Skeletal muscle tissue (tissue), 4 donors: ENCODE data around the gene MEGF11. TPM values are rescaled to one million over a fixed set of nuclear protein-coding genes. Genes with fewer than 3 reads are reported as not detected.

Experiments used
- H3K27ac ChIP-seq: one replicate; pipeline ENCODE4 v1.7.0; 2013; ENCODE audit warnings: mild to moderate bottlenecking, low read depth, low read length, inconsistent platforms
- H3K27me3 ChIP-seq, 3 donors: one replicate each; pipeline ENCODE4 v1.7.0; 2013; ENCODE audit warnings: low read length in 3 of 3; ENCODE audit not compliant: control insufficient read depth in 3 of 3, insufficient read depth in 3 of 3
- H3K36me3 ChIP-seq, 3 donors: one replicate each; pipeline ENCODE4 v1.7.0; 2013; ENCODE audit warnings: low read length in 3 of 3; ENCODE audit not compliant: control insufficient read depth in 3 of 3, insufficient read depth in 3 of 3
- H3K4me1 ChIP-seq, 3 donors: one replicate each; pipeline ENCODE4 v1.7.0; 2013; ENCODE audit warnings: low read length in 3 of 3, mild to moderate bottlenecking in 3 of 3; ENCODE audit not compliant: control insufficient read depth in 3 of 3, insufficient read depth in 3 of 3
- H3K4me3 ChIP-seq, 3 donors: one replicate each; pipeline ENCODE4 v1.7.0; 2013; ENCODE audit warnings: low read length in 3 of 3
- H3K9ac ChIP-seq, 3 donors: one replicate each; pipeline ENCODE4 v1.7.0; 2013; ENCODE audit warnings: low read length in 3 of 3, mild to moderate bottlenecking in 3 of 3, moderate library complexity in 2 of 3, low read depth in 1 of 3
- H3K9me3 ChIP-seq, 3 donors: one replicate each; pipeline ENCODE4 v1.7.0; 2013; ENCODE audit warnings: low read length in 3 of 3; ENCODE audit not compliant: control insufficient read depth in 3 of 3
- total RNA-seq: library from RNA; depleted of rRNA; stranded (reverse); fragments of >200 nt; gene quantifications from one replicate; pipeline ENCODE4 v1.2.3, GENCODE V29; 2014
- donor health status: Osteomylitis.

Gene MEGF11
- total RNA-seq, 1 donor from 2014 or later, result 0.52 TPM

- Histone ChIP-seq H3K4me3 (no peak overlapping the region), H3K9me3 (no peaks in the 10 kb centered on the region), H3K9ac (no peak overlapping the region), H3K27ac (no peak overlapping the region), H3K36me3 (no peaks in the 10 kb centered on the region), H3K4me1 (no peaks in the 10 kb centered on the region), H3K27me3 (peaks cover 10 to 37% (median 33%) of the 10 kb centered on the region in 3 donors)
Measured at GRCh38 chr15:66184936-66185790, 68.4 kb downstream of the MEGF11 start.

- Histone ChIP-seq H3K4me3 (no peak overlapping the region), H3K9me3 (no peaks in the 10 kb centered on the region), H3K9ac (no peak overlapping the region), H3K27me3 (peaks cover 10 to 39% (median 33%) of the 10 kb centered on the region in 3 donors), H3K27ac (no peak overlapping the region), H3K36me3 (no peaks in the 10 kb centered on the region), H3K4me1 (no peaks in the 10 kb centered on the region)
Measured at GRCh38 chr15:66184492-66184891, 69.1 kb downstream of the MEGF11 start.

GRCh38 chr15:66180531-66181097, 72.9 kb downstream of the MEGF11 start:
- Histone ChIP-seq H3K9ac (no peak overlapping the region), H3K9me3 (no peaks in the 10 kb centered on the region), H3K27me3 (peaks cover 10 to 28% (median 27%) of the 10 kb centered on the region in 3 donors), H3K4me3 (no peak overlapping the region), H3K27ac (no peak overlapping the region), H3K36me3 (no peaks in the 10 kb centered on the region), H3K4me1 (no peaks in the 10 kb centered on the region)

DNA sequence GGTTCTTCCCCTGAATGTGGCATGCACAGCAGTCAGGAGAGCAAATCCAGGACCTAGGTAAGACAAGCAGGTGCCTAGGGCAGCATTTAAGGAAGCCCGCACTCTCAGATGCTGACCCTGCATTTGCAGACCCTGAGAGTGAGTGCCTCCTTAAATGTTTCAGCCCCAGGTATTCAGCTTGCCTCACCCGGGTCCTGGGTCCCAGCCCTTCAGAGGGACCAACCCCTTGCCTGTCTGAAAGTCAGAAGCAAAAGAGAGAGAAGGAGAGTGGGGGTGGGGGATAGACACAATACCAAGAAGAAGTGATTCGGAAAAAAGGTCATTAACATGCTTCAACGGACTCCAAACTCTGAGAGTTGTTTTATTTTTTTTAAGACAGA, 75.0 kb downstream of the MEGF11 start:
- H3K4me3 ChIP-seq, result no peak overlapping the region
- peaks cover 0 to 23% (median 13%) of the 10 kb centered on the region in 3 donors for H3K27me3 ChIP-seq
- H3K27ac ChIP-seq, result no peak overlapping the region

GRCh38 chr15:66172324-66172980, 81.1 kb downstream of the MEGF11 start:
- no peaks in the 10 kb centered on the region for H3K4me1 ChIP-seq
- H3K9ac ChIP-seq, result no peak overlapping the region
- peaks cover 0 to 22% (median 13%) of the 10 kb centered on the region in 3 donors for H3K27me3 ChIP-seq
- H3K9me3 ChIP-seq, result no peaks in the 10 kb centered on the region
- H3K27ac ChIP-seq, result no peak overlapping the region
- H3K36me3 ChIP-seq, result no peaks in the 10 kb centered on the region
- no peak overlapping the region for H3K4me3 ChIP-seq

More for the DNA sequence above, 75.0 kb downstream of the MEGF11 start:
- H3K4me1 ChIP-seq, result no peaks in the 10 kb centered on the region
- no peaks in the 10 kb centered on the region for H3K36me3 ChIP-seq
- H3K9me3 ChIP-seq, result no peaks in the 10 kb centered on the region
- H3K9ac ChIP-seq, result no peak overlapping the region

- Histone ChIP-seq H3K4me3 (no peak overlapping the region), H3K9ac (no peak overlapping the region), H3K27me3 (peaks cover 0 to 22% (median 16%) of the 10 kb centered on the region in 3 donors), H3K9me3 (no peaks in the 10 kb centered on the region), H3K36me3 (no peaks in the 10 kb centered on the region), H3K4me1 (no peaks in the 10 kb centered on the region), H3K27ac (no peak overlapping the region)
Measured at GRCh38 chr15:66171841-66172240, 81.7 kb downstream of the MEGF11 start.

DNA sequence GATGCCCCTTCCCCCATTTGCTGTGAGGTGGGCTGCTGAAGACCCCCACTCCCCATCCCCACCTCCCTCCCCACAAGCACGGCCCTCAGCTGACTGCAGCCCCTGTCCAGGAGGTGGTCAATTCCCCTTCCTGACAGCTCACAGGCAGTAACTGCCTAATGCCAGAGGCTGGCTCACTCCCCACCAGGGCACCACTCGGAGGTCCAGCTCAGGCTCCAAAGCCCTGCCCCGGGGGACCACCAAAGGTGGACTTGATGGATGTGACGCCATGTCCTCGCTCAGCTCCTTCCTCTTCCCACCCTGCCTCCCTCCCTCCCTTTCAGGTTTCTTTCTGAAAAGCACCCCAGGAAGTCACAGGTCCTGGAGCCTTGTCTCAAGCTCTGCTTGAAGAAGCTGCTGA, 82.8 kb downstream of the MEGF11 start:
- H3K36me3 ChIP-seq, result no peaks in the 10 kb centered on the region
- no peak overlapping the region for H3K9ac ChIP-seq
- H3K4me1 ChIP-seq, result no peaks in the 10 kb centered on the region
- peaks cover 0 to 24% (median 17%) of the 10 kb centered on the region in 3 donors for H3K27me3 ChIP-seq
- H3K4me3 ChIP-seq, result no peak overlapping the region
- no peak overlapping the region for H3K27ac ChIP-seq
- H3K9me3 ChIP-seq, result no peaks in the 10 kb centered on the region

DNA sequence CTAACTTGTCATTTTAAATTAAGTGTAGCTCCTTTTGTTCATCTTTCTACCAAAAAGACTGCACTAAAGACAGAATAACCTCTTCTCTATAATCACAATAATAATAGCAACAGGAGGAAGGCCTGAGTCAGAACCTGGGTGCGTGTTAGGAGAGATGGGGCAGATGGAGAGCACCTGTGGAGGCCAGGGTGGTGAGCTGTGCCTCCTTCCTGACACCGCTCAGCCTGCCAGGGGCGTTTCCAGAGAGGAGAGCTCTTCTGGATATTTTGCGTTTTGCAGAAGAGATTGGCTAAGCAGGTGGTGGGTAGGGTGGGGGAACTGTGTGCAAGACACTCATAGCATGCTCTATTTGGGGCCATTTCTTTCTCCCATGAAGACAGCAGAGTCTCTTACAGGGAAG, 83.5 kb downstream of the MEGF11 start:
- Histone ChIP-seq H3K9ac (no peak overlapping the region), H3K27ac (no peak overlapping the region), H3K36me3 (no peaks in the 10 kb centered on the region), H3K4me1 (no peaks in the 10 kb centered on the region), H3K9me3 (no peaks in the 10 kb centered on the region), H3K27me3 (peaks cover 0 to 24% (median 17%) of the 10 kb centered on the region in 3 donors), H3K4me3 (no peak overlapping the region)

DNA sequence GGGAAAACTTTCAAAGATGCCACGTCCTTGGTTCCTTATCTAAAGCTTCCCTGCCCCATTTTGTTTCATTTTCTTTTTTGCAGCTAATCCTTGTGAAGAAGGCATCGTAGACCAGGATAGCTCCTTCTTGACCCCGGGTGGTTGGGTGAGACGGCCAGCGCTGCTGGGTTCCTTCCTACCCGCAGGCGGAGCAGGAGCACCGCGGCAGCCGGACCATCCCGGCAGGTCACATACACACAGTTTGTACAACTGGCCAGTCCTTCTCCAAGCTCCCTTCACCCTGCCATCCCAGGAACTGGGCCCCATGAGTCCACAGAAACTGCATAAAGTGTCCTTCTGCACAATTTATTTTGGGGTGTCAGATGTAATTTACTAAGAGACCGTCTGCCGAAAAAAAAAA, 83.9 kb downstream of the MEGF11 start:
- Histone ChIP-seq H3K9ac (no peak overlapping the region), H3K9me3 (no peaks in the 10 kb centered on the region), H3K27me3 (peaks cover 0 to 24% (median 17%) of the 10 kb centered on the region in 3 donors), H3K36me3 (no peaks in the 10 kb centered on the region), H3K4me1 (no peaks in the 10 kb centered on the region), H3K4me3 (no peak overlapping the region), H3K27ac (no peak overlapping the region)

DNA sequence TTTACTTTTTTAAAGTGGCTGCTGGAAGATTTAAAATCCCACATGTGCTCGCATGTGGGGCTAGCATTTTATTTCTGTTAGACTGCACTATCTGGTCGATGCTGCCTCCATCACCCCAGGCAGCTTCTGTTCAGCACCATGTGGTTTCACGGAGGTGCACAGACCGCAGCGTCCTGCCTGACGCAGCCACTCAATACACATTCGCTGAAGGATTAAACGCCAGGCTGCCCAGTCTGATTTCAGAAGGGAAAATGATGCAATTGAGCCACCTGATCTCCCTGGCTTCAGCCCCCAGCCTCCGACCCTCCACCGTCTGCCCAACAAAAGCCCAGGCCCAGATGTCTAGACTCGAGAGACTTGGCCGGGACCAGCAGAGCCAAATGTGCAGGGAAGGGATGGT, 84.5 kb downstream of the MEGF11 start:
- Histone ChIP-seq H3K27me3 (peaks cover 0 to 19% (median 17%) of the 10 kb centered on the region in 3 donors), H3K27ac (no peak overlapping the region), H3K9ac (no peak overlapping the region), H3K4me3 (no peak overlapping the region), H3K9me3 (no peaks in the 10 kb centered on the region), H3K4me1 (no peaks in the 10 kb centered on the region), H3K36me3 (no peaks in the 10 kb centered on the region)
